SH-SY5Y (cell line): ENCODE results near the gene LRMDA.

ENCODE experiments used
- GATA2 ChIP-seq: IDR thresholded peaks from 2 replicates; pipeline ENCODE4 v1.6.1; 2011; ENCODE audit warnings: mild to moderate bottlenecking, low read depth, low read length
- GATA3 ChIP-seq: IDR thresholded peaks from 2 replicates; pipeline ENCODE4 v1.6.1; 2011; ENCODE audit warnings: low read depth, mild to moderate bottlenecking, low read length, moderate library complexity

- TF ChIP-seq GATA2 (no peak), GATA3 (no peak)
Measured at GRCh38 chr10:75439811-75440210, 8.4 kb downstream of the LRMDA start.
